Esophagus muscularis mucosa (tissue), 3 donors: ENCODE measurements around the gene GLUD1.
"Not testable (repeated sequence)": the region's sequence is repeated elsewhere in the genome, so short reads cannot be mapped to it uniquely, and the experiment has no call there.

Experiments
- CTCF ChIP-seq, 3 experiments: fragments of 200-600 bp in 2 of 3; fragments of 450-650 bp in 1 of 3; sonication (generic) in 2 of 3; IDR thresholded peaks; one replicate each; pipeline ENCODE4 v1.5.1; 2017 to 2019; ENCODE audit warnings: antibody characterized with exemption in 3 of 3, mild to moderate bottlenecking in 2 of 3, moderate library complexity in 1 of 3
- POLR2AphosphoS5 ChIP-seq, 2 donors: sonication (generic); formaldehyde crosslinking; IDR thresholded peaks; one replicate each; pipeline ENCODE4 v1.6.1; 2017; ENCODE audit warnings: antibody characterized with exemption in 2 of 2

GRCh38 chr10:87134440-87134839 lies 39.8 kb upstream of the GLUD1 start:
- TF ChIP-seq CTCF, POLR2AphosphoS5 (IDR thresholded peaks at IDR 0.05): not testable (repeated sequence)
